HG02981 (cell line): ENCODE data around the gene ATXN7L1.
"Not testable (repeated sequence)": the region's sequence is repeated elsewhere in the genome, so short reads cannot be mapped to it uniquely, and the experiment has no call there.

Source experiments
- ATAC-seq: cut with Tn5 transposase; IDR thresholded peaks from one replicate; pipeline ENCODE4 v1.9.1; 2021; ENCODE audit warnings: mild to moderate bottlenecking, moderate library complexity; ENCODE audit not compliant: unreplicated experiment

The ATXN7L1 gene

DNA sequence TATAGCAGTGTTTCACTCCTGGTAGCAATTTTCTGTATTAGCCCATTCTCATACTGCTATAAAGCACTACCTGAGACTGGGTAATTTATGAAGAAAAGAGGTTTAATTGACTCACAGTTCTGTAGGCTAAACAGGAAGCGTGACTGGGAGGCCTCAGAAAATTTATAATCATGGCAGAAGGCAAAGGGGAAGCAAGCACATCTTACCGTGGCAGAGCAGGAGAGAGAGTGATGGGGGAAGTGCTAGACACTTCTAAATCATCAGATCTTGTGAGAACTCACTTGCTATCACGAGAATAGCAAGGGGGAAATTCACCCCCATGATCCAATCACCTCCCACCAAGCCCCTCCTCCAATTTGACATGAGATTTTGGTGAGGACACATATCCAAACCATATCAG, 163.5 kb downstream of the ATXN7L1 start:
- ATAC-seq = no peak

DNA sequence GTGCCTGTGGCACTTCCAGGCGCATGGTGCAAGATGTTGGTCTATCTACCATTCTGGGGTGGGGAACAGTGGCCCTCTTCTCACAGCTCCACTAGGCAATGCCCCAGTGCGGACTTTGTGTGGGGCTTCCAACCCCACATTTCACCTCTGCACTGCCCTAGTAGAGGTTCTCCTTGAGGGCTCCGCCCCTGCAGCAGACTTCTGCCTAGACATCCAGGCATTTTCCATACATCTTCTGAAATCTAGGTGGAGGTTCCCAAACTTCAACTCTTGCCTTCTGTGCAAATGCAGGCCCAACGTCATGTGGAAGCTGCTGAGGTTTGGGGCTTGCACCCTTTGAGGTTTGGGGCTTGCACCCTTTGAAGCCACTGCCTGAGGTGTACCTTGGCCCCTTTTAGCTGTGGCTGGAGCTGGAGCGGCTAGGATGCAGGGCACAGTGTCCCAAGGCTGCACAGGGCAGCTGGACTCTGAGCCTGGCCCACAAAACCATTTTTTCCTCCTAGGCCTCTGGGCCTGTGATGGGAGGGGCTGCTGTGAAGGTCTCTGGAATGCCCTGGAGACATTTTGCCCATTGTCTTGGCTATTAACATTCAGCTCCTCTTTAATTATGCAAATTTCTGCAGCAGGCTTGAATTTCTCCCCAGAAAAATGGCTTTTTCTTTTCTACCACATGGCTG, 164.5 kb downstream of the ATXN7L1 start:
- no peak for ATAC-seq

DNA sequence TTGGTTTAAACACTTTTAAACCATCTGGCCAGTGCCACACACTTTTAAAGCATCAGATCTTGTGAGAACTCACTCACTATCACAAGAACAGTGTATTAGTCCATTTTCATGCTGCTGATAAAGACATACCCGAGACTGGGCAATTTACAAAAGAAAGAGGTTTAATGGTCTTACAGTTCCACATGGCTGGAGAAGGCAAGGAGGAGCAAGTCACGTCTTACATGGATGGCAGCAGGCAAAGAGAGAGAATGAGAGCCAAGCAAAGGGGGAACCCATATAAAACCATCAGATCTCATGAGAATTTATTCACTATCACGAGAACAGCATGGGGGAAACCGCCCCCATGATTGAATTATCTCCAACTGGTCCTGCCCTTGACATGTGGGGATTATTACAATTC, 165.7 kb downstream of the ATXN7L1 start:
- ATAC-seq = not testable (repeated sequence)

DNA sequence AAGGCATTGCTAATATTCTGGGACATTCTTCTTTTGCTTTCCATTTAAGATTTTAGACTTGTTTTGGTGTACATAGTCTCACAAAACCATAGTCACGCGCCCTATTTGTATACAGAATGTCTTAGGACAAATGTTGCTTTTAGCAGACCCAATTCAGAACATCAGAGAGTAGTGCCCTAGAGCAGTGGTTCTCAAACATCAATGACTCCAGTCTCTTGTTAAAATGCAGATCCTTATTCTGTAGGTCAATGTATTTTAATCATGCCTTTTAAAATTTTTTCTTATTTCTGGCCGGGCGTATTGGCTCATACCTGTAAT, 167.7 kb downstream of the ATXN7L1 start:
- no peak for ATAC-seq

DNA sequence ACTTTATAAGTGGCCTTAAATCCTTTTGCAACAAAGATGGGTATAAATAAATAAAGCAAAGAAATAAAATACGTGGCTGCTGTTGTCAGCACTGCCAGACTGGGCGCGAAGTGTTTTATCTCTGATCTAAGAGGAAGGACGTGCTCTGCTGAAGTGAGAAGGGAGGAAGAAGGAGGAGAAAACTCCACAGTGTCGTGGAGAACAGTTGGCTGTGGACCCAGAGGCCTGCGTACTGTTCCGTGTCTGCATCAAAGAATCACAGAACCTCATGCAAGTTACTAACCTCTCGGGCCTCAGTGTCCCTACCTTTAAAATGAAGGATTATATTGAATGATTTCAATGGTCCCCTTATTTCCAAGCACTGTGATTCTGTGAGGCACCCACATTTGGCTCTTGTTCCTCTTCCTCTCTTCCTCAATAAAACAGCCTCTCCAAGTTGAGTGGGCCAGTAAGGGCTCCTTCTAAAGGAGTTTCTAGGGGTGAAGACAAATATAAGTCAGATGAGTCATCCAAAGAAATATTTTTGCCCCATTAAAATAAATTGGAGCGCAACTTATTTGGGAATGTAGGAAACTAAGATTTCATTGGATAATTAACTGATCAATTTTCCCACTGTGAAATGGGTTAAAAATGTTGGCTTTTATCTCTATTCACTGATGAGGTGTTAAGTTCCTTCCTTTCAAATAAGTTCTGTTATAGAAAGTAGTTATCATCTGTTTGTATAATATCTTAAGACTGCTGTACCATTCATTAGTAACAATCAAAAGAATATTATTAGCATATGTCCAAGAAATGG, 168.2 kb downstream of the ATXN7L1 start:
- no peak for ATAC-seq

DNA sequence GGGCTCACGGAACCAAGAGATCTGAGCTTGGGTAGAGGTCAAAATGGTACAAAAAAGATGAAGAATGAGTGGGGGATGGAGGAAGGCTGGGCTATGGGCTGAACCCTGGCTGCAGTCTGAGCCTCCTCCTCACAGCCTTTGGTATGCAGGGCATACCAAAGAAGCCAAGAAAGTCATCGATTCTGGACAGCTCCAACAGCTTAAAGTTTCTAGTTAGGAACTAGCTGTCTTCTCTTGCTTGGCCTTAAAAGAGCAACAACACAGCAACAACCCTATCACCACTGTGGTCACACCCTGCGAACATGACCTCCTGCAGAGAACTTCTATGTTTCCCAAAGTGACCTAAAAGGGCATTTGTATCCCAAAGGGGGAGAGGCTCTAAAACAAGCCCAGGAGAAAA, 169.0 kb downstream of the ATXN7L1 start:
- no peak for ATAC-seq

DNA sequence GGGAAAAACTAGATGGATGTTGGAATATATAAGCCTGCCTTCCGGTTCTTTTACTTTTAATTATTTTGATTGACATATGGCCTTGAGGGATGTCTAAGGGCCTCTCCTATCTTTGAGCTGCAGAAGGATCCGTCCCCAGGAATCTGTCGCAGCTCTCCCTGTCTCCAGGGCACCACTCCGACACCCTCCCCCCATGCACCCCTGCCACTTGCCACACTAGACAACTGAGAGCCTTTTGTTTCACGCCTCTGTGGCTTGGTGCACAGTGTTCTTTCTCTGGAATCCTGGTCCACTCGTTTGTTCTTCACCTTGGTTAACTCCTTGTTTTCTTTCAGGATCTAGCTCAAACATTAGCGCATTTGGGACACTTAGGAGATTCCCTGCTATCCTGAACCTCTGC, 171.0 kb downstream of the ATXN7L1 start:
- no peak for ATAC-seq

DNA sequence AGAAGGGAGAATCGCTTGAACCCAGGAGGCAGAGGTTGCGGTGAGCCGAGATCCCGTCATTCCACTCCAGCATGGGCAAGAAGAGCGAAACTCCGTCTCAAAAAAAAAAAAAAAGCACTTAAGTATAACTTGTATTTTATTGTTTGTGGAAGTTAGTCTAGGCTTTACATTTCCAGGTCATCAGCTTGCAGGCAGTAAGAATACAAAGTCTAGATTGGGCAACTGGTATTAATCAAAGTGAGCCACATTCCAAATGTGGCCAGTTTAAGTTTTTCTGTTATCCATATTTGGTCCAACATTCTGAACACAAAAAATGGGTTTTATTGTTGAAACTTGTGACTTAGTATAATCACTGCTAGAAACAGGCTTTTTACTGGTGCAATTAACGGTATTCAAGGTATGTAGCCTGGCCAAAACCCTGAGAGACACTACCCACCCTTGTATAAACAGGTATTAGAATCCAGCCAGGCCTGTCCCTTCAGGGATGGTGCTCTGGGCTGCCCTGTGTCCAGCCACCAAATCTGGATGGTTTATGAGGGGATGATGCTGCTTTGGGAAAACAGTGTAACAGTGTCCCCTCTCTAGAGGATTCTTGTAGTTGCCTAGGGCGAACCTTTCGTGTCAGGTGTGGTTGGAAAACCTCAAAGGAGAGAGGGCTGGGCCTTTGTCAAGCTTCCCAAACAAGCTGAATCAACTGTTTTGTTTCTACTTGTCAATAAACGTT, 173.0 kb downstream of the ATXN7L1 start:
- no peak for ATAC-seq

DNA sequence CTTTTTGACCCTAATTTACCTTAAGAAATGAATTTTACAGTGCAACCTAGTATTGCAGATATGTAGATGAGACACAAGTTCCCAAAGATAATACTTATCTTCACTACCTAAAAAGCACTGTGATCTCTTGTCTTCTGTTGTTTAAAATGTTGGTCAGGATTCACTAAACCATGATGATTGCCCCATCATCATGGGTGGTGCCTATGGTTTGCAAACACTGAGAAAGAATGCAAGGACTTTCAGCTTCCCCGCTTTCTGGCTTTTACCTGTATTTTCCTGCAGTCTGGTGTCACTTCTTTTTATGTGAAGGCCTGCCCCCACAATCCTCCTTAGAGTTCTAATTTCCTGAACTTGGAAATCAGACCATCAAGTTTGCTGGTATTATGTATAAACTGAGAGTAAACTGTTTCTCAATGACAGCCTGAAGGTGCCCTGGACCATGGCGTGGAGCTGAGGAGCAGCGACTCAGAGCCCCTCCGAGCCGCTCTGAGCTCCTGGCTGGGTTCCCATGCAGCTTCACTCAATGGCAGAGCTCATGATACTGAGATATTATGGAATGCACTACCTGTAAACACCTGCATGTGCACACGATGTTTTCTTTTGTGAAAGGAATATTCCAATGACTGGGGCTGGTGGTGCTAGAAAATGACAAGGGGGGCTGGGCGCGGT, 176.7 kb downstream of the ATXN7L1 start:
- no peak for ATAC-seq

DNA sequence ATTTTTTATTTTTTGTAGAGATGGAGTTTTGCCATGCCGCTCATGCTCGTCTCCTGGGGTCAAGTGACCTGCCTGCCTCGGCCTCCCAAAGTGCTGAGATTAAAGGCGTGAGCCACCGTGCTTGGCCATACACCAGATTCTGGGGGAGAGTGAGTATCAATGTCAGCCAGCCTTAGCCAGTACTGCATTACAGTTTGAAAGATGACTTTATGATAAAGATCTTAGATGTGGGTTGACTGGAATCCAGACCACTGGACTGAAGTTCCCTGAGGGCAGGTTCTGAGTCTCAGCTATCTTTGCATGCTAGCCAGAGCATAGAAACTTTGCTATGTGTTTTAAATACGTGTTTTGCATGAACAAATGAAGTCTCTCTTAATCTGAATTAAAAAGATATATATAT, 177.9 kb downstream of the ATXN7L1 start:
- ATAC-seq = no peak

DNA sequence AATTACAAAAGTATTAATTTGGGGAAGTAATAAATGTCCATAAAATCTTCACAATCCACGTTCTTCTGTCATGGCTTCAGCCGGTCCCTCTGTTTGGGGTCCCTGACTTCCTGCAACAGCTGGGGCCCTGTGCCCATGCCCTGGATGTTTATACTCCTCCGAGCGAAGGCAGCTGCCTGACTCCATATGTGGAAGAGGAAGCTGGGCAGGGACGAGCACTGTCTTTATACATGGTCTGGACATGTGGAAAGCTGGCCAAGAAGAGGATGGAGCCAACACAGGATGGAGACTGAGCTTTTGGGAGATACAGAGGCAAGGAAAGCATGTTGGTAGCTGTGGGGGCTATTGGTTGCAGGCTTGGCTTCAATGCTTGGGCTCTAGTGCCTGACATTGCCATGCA, 178.6 kb downstream of the ATXN7L1 start:
- no peak for ATAC-seq

DNA sequence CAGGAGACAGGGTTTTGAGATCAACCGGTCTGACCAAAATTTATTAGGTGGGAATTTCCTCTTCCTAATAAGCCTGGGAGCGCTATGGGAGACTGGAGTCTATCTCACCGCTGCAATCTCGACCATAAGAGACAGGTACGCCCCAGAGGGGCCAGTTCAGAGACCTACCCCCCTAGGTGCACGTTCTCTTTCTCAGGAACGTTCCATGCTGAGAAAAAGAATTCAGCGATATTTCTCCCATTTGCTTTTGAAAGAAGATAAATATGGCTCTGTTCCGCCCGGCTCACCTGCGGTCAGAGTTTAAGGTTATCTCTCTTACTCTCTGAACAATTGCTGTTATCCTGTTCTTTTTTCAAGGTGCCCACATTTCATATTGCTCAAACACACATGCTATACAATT, 179.2 kb downstream of the ATXN7L1 start:
- ATAC-seq = not testable (repeated sequence)

DNA sequence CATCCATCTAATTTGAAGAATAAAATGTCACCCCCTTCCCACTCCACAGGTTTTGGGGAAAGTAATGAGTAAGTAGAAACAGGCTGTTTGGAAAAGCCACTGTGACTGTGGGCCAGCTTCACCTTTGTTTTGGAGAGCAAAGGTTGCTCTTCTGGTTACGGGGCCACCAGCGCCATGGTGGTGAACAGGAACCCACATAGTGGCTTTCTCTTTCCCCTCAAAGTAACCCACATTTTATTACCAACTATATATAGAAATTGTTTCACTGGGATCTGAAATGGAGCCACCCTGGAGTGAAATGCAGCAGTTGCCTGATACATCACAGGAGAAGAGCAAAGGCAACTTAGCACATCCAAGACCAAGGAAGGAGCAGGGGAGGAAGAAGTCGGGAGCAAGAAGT, 182.8 kb downstream of the ATXN7L1 start:
- no peak for ATAC-seq

DNA sequence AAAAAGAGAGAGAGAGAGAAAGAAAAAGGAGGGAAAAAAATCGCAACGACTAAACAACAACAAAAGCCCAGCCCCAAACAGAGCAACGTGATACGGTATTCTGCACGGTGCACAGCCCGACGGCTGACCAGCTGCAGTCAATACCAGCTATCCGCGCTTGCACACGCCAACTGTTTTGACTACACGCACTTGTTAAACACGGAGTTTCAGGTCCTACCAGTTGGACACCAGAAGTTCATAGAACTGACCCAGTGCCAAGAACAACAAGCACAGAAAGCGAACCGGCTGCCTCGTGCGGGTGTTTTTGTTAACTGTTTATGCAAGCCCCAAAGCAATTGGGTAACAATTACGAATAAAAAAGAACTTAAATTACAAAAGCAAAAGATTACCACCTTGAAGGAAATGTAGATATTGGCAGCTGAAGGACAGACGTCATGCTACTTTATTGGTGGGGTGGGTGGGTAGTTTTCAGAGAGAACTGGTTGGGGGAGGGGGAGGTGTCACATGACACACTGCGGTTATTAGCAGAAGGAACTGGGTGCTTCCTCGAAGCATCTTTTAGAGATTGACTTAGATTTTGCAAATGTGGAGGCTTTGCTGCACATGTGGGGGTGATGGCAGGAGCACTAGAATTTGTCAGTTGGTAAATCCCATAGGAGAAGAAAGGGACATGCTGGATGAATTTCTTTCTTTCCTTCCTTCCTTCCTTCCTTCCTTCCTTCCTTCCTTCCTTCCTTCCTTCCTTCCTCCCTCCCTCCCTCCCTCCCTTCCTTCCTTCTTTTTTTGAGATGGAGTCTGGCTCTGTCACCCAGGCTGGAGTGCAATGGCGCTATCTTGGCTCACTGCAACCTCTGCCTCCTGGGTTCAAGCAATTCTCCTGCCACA, 184.5 kb downstream of the ATXN7L1 start:
- peak; percentile 56 for ATAC-seq

DNA sequence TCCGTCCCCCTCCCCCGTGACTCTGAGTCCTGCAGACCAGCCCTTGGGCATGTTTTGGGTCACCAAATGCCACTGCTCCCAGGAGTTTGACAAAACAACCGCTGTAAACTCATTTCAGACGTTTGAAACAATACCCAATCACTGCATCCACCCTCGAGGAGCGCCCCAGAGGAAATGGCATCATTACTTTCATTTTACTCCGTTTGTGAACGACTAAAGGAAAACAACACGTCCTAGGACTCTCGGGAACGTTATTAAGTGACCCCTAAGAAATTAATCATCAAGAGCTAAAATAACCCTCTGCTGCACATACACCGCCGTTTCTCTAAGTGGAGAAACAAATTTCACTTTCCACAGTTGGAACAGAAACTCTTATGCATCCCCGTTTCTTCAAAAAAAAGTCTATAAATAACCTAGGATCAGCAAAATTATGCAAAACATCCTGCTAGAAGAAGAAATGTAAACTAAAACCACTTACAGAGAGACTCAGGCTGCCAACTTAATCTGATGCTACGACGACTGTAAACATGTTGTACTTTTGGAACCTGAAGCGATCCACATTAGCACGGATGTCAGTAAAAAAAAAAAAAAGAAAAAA, 185.2 kb downstream of the ATXN7L1 start:
- ATAC-seq = peak; percentile 34

DNA sequence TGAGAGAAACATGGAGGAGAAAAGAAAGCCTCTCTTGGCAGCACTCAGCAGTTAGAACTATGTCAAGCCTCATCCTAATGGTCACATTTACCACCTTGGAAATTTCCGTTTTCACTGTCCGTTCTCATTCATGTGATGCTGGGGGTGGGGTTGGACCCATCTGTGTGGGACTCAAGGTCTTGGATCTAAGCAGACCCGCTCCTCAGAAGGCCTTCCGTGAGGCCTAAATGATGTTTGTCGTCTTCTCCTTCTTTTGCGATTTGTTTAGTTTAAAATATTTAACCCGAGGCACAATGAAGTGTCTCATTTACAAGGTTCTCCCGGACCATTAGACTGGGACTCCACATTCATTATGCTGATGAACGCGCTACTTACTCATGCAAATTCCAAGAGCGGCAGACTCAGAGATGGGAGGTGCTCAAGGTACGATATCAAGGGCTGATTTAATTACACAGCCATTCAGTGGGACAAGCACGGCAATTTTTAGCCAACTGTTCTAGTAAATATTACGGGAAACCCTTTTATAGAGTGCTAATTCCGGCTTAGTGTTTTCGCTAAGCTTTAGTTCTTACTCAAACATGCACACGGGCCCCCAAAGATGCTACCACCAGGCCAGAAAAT, 186.0 kb downstream of the ATXN7L1 start:
- ATAC-seq = no peak

DNA sequence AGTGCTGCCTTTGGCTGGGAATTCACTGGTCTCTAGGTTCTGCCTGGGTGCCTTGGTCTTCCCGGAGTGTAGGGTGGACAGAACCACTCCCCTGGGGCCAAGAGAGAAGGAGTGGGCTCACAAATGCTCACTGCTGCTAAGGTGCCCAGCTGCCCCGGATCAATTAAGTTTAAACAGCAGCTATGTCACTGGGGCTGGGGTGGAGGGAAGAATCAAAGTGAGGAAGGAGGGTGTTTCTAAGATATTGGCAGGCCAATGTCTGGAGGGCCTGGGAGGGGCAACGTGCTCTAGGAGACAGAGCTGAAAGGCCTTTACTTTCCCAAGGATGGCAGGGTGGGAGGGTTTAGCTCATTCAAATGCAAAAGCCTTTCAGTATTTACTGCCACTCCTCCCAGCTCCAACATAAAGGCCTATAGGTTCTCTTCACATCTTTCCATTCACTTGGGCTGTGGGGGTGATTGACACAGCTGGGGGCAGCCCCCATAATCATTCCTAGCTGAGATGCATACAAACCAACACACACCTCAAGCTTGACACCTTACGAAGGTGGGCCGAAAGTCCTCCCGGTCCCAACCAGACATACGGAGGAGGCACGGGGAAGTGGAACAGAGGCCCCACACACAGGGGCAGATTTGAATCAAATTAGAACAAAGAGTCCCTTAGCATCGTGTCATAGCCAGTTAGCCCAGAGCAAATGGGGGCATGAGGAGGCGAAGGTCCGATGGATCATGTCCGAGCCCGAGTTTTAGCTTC, 187.2 kb downstream of the ATXN7L1 start:
- ATAC-seq = no peak

DNA sequence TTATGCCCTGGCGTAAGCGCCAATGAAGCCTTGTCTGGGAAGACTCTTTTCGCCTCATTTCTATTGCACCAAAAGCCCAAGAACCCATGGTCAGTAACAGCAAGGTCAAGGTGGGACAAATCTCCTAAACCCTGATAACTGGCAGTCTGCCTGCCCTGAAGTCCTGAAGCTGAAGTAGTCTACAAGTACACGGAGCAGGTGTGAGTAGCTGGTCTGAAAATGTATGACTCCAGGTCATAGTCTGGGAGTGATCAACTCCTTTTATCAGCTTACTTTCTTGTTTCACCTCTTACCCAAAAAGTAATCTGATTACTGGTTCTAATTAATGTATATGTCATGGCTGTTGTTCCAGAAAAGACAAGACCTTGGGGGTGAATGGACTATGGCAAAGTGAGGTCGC, 187.8 kb downstream of the ATXN7L1 start:
- ATAC-seq = no peak

DNA sequence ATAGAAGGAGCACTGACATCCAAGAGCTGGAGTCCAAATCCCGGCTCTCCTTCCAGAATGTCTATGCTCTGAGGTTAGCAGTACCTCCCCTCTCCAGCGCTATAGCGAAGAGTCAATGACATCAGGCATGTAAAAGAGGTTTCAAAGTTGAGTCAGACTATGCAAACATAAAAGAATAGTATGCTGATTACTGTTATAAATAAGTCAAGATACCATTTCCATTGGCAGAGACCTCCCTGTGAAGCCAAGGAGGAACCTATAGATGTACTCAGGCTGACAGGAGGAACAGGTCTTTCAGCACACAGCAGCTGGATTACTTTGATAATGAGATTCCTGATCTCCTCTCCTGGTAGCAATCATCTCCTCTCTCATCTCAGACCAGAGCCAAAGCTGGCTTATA, 191.2 kb downstream of the ATXN7L1 start:
- no peak for ATAC-seq
